PC-3 (cell line): ENCODE measurements around the gene HPSE2. TPM values are rescaled to one million over a fixed set of nuclear protein-coding genes. Genes with fewer than 3 reads are reported as not detected.

Source experiments
- ATAC-seq: fragments of 200-7000 bp; cut with Tn5 transposase; 2 replicates; pipeline ENCODE4 v1.9.1; 2020; ENCODE audit warnings: mild to moderate bottlenecking, moderate library complexity
- BruUV-seq: library from RNA; stranded (reverse); fragments of 400-500 nt; replicated peaks from 2 replicates; lab custom pipeline; 2021; lab: Mats Ljungman, UMichigan
- CTCF ChIA-PET: fragments of 300-600 bp; sonication (Branson Sonifier 250); formaldehyde crosslinking; loops from one replicate; lab custom pipeline; 2022; ENCODE audit warnings: antibody characterized with exemption; lab: Charles Lee
- POLR2A ChIA-PET: fragments of 300-600 bp; sonication (Branson Sonifier 250); formaldehyde crosslinking; loops from one replicate; lab custom pipeline; 2022; ENCODE audit warnings: antibody characterized with exemption; ENCODE audit not compliant: unreplicated experiment; lab: Charles Lee
- DNase-seq: peaks from one replicate; pipeline ENCODE4 v3.0.0-alpha.2; 2015
- H2AFZ ChIP-seq: fragments of 300-600 bp; sonication (generic); 2 replicates; pipeline ENCODE4 v1.6.0; 2016; ENCODE audit warnings: antibody characterized with exemption, low read length
- H3F3A ChIP-seq: fragments of 300-600 bp; sonication (generic); one replicate; pipeline ENCODE4 v1.6.0; 2017; ENCODE audit warnings: antibody characterized with exemption, low read length, control low read depth, mild to moderate bottlenecking; ENCODE audit not compliant: unreplicated experiment
- H3K27ac ChIP-seq: fragments of 300-600 bp; sonication (generic); 2 replicates; pipeline ENCODE4 v1.5.1; 2016; ENCODE audit warnings: mild to moderate bottlenecking, low read length
- H3K27me3 ChIP-seq: fragments of 300-600 bp; sonication (generic); 2 replicates; pipeline ENCODE4 v1.6.1; 2016; ENCODE audit warnings: low read length, mixed read lengths
- H3K36me3 ChIP-seq: fragments of 300-600 bp; sonication (generic); 2 replicates; pipeline ENCODE4 v1.6.1; 2016; ENCODE audit warnings: low read depth, mixed run types, low read length, mixed read lengths
- H3K4me1 ChIP-seq: fragments of 300-600 bp; sonication (generic); 2 replicates; pipeline ENCODE4 v1.5.1; 2016; ENCODE audit warnings: low read length; ENCODE audit not compliant: insufficient read depth
- H3K4me2 ChIP-seq: fragments of 300-600 bp; sonication (generic); 2 replicates; pipeline ENCODE4 v1.6.0; 2016; ENCODE audit warnings: low read length
- H3K4me3 ChIP-seq: fragments of 300-600 bp; sonication (generic); 2 replicates; pipeline ENCODE4 v1.5.1; 2016; ENCODE audit warnings: mild to moderate bottlenecking, low read length, mixed read lengths
- H3K79me2 ChIP-seq: fragments of 300-600 bp; sonication (generic); 2 replicates; pipeline ENCODE4 v1.6.1; 2017; ENCODE audit warnings: low read length, mixed read lengths
- H3K9ac ChIP-seq: fragments of 300-600 bp; sonication (generic); 2 replicates; pipeline ENCODE4 v1.6.0; 2016; ENCODE audit warnings: mild to moderate bottlenecking, low read length
- H3K9me2 ChIP-seq: fragments of 300-600 bp; sonication (generic); replicated peaks from 2 replicates; pipeline ENCODE4 v1.6.1; 2016; ENCODE audit warnings: mixed run types, low read length, mixed read lengths
- H3K9me3 ChIP-seq: fragments of 300-600 bp; sonication (generic); 2 replicates; pipeline ENCODE4 v1.6.1; 2016; ENCODE audit warnings: low read length, mixed read lengths
- H4K20me1 ChIP-seq: fragments of 300-600 bp; sonication (generic); 2 replicates; pipeline ENCODE4 v1.6.1; 2016; ENCODE audit warnings: low read length, mixed read lengths
- CTCF ChIP-seq: fragments of 300-600 bp; sonication (generic); conservative IDR thresholded peaks from 2 replicates; pipeline ENCODE4 v1.5.1; 2017; ENCODE audit warnings: antibody characterized with exemption, low read depth, mild to moderate bottlenecking, low read length
- EZH2 ChIP-seq: fragments of 300-600 bp; sonication (generic); IDR thresholded peaks from one replicate; pipeline ENCODE4 v1.6.1; 2017; ENCODE audit warnings: antibody characterized with exemption, mild to moderate bottlenecking, low read length; ENCODE audit not compliant: unreplicated experiment
- EZH2phosphoT487 ChIP-seq: fragments of 300-600 bp; sonication (generic); IDR thresholded peaks from 2 replicates; pipeline ENCODE4 v1.6.1; 2018; ENCODE audit warnings: mild to moderate bottlenecking, antibody characterized with exemption, low read length, borderline replicate concordance
- intact Hi-C: fragments of 100-400 bp; cut with micrococcal nuclease; formaldehyde crosslinking; loops from 2 replicates; pipeline ENCODE4 v1.9.0; 2023
- total RNA-seq: library from RNA; depleted of rRNA; stranded (reverse); fragments of >200 nt; gene quantifications from 2 replicates; pipeline ENCODE4 v1.2.3, GENCODE V29; 2014

Gene HPSE2
- total RNA-seq, 1 experiment from 2014 or later: 0.15 TPM

DNA sequence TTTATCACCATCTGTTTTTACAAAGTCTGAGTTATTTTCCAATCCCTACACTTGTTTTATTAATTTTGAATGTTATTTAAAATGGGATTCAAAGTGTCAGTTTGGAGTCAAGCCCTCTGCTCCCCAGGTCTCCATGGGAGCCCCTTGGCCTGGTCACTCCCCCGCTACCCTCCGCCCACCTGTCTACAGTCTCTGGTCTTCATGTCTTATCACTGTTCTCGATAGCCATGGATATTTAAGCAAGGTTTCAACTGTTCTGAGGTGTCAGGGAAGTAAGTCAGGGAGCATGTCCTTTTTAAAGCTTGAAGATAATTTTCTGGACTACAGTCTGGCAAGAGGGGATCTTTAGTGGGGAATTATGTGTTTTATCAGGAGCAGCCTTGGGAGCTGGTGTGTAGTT lies 769.8 kb downstream of the HPSE2 start:
- CTCF ChIA-PET: no interaction called here
- POLR2A ChIA-PET: no interaction called here
- no peak overlapping the region for H3K9ac ChIP-seq

GRCh38 chr10:98463976-98464754 lies 771.5 kb downstream of the HPSE2 start:
- Histone ChIP-seq H3K27me3 (no peaks in the 10 kb centered on the region), H3K4me2 (no peak overlapping the region), H3K4me1 (peaks cover 20% of the 10 kb centered on the region), H3K36me3 (no peaks in the 10 kb centered on the region), H3K9me3 (no peaks in the 10 kb centered on the region), H3K27ac (no peak overlapping the region), H2AFZ (no peak overlapping the region), H3K79me2 (no peaks in the 10 kb centered on the region), H3K9ac (no peak overlapping the region), H3F3A (no peaks in the 10 kb centered on the region), H3K4me3 (no peak overlapping the region), H3K9me2 (no peaks in the 10 kb centered on the region), H4K20me1 (no peaks in the 10 kb centered on the region)
- TF ChIP-seq CTCF (no peak), EZH2 (no peak), EZH2phosphoT487 (no peak)
- intact Hi-C loops: no loop called here
- ATAC-seq (no peak), DNase-seq (no peak)
- BruUV-seq: no TSS peak
- POLR2A ChIA-PET: no interaction called here
- CTCF ChIA-PET: no interaction called here

More for the DNA sequence above, 769.8 kb downstream of the HPSE2 start:
- no peak overlapping the region for H3K4me3 ChIP-seq
- H2AFZ ChIP-seq: no peak overlapping the region
- H3K79me2 ChIP-seq: no peaks in the 10 kb centered on the region
- H3K36me3 ChIP-seq: no peaks in the 10 kb centered on the region
- DNase-seq (no peak), ATAC-seq (no peak)
- no peak for TF ChIP-seq EZH2phosphoT487
- TF ChIP-seq EZH2: no peak
- no peak for TF ChIP-seq CTCF
- intact Hi-C loops: loop anchor here (2.0 to 5.0 kb wide), 3 partner anchors 204 to 811 kb away; no protein-coding TSS in a partner anchor
- H3K27me3 ChIP-seq: no peaks in the 10 kb centered on the region
- no peak overlapping the region for H3K4me2 ChIP-seq
- no peaks in the 10 kb centered on the region for H4K20me1 ChIP-seq
- no peaks in the 10 kb centered on the region for H3F3A ChIP-seq
- H3K4me1 ChIP-seq: peaks cover 21% of the 10 kb centered on the region
- no TSS peak for BruUV-seq
- no peaks in the 10 kb centered on the region for H3K9me2 ChIP-seq
- no peaks in the 10 kb centered on the region for H3K9me3 ChIP-seq
- H3K27ac ChIP-seq: no peak overlapping the region

- CTCF ChIA-PET: no interaction called here
- no peaks in the 10 kb centered on the region for H4K20me1 ChIP-seq
- H3K4me2 ChIP-seq: no peak overlapping the region
- H3K79me2 ChIP-seq: no peaks in the 10 kb centered on the region
- H3K9me3 ChIP-seq: no peaks in the 10 kb centered on the region
- TF ChIP-seq CTCF: no peak
- TF ChIP-seq EZH2: no peak
- no peak for TF ChIP-seq EZH2phosphoT487
- H3K4me1 ChIP-seq: peaks cover 19% of the 10 kb centered on the region
- H3K9ac ChIP-seq: no peak overlapping the region
- H3K36me3 ChIP-seq: no peaks in the 10 kb centered on the region
- POLR2A ChIA-PET: no interaction called here
- H3K27me3 ChIP-seq: no peaks in the 10 kb centered on the region
- H3K4me3 ChIP-seq: no peak overlapping the region
- H3K27ac ChIP-seq: no peak overlapping the region
- intact Hi-C loops: no loop called here
- no peak for ATAC-seq
- BruUV-seq: no TSS peak
- H2AFZ ChIP-seq: no peak overlapping the region
- H3K9me2 ChIP-seq: no peaks in the 10 kb centered on the region
- no peak for DNase-seq
- H3F3A ChIP-seq: no peaks in the 10 kb centered on the region
These were observed 772.6 kb downstream of the HPSE2 start for GRCh38 chr10:98463016-98463415.
